Stimulated activated naive CD4-positive, alpha-beta T cell treated with Interleukin-2 at 50 U/mL for 16 hours (primary cell): Measurements from ENCODE around the gene MDM4.

ENCODE experiments used
- DNase-seq: peaks from one replicate; lab custom pipeline; 2025; lab: John Stamatoyannopoulos, UW

Gene MDM4

GRCh38 chr1:204578867-204579664 is 62.9 kb downstream of the MDM4 start:
- DNase-seq, result peak; percentile 18

GRCh38 chr1:204579681-204580080 is 63.5 kb downstream of the MDM4 start:
- DNase-seq, result no peak

GRCh38 chr1:204580862-204581261 is 64.7 kb downstream of the MDM4 start:
- no peak for DNase-seq

GRCh38 chr1:204581759-204582158 is 65.6 kb downstream of the MDM4 start:
- DNase-seq, result no peak

- no peak for DNase-seq
These were observed 67.9 kb downstream of the MDM4 start for GRCh38 chr1:204583909-204584632.

- DNase-seq, result no peak
These were observed 68.6 kb downstream of the MDM4 start for GRCh38 chr1:204584699-204585372.

GRCh38 chr1:204587621-204588020 is 71.4 kb downstream of the MDM4 start:
- no peak for DNase-seq

- DNase-seq, result no peak
These were observed 72.6 kb downstream of the MDM4 start for GRCh38 chr1:204588826-204589225.

- DNase-seq, result no peak
These were observed 73.3 kb downstream of the MDM4 start for GRCh38 chr1:204589409-204590038.

- DNase-seq, result no peak
These were observed 75.4 kb downstream of the MDM4 start for GRCh38 chr1:204591473-204592090.

GRCh38 chr1:204592246-204592948 is 76.2 kb downstream of the MDM4 start:
- no peak for DNase-seq

GRCh38 chr1:204598319-204598969 is 82.2 kb downstream of the MDM4 start:
- no peak for DNase-seq

GRCh38 chr1:204599098-204599497 is 82.9 kb downstream of the MDM4 start:
- DNase-seq, result no peak

- DNase-seq, result no peak
These were observed 83.4 kb downstream of the MDM4 start for GRCh38 chr1:204599596-204599995.

- no peak for DNase-seq
These were observed 84.0 kb downstream of the MDM4 start for GRCh38 chr1:204600203-204600602.

- DNase-seq, result no peak
These were observed 84.8 kb downstream of the MDM4 start for GRCh38 chr1:204600968-204601367.

GRCh38 chr1:204602111-204602579 is 85.9 kb downstream of the MDM4 start:
- DNase-seq, result no peak

- DNase-seq, result no peak
These were observed 86.8 kb downstream of the MDM4 start for GRCh38 chr1:204602871-204603542.

- no peak for DNase-seq
These were observed 89.6 kb downstream of the MDM4 start for GRCh38 chr1:204605791-204606190.
